ENCODE data around the gene ATXN1L.

DNA sequence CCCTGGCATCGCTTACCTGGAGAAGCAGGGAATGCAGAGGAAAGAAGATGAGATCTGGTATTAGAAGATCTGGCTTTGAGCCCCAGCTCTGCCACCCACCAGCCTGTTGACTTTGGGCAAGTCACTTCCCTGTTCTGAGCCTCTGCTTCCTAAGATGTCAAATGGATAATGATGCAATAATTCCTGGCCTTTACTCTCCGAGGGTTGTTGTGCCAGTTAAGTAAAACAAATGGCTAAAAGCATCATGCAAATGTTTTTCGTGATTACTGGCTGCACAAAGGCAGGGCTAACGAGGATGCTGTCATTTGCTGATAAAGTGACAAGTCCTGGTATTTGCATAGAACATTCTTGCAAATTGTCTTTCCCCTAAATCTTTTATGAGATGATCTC lies 39.5 kb downstream of the ATXN1L start:
- TF ChIP-seq CTCF (IDR thresholded peaks at IDR 0.05; ENCODE audit: low read depth, low read length, missing input control) (no peak), RXRA (IDR thresholded peaks at IDR 0.05) (no peak), REST (IDR thresholded peaks at IDR 0.05) (no peak), HNF4G (IDR thresholded peaks at IDR 0.05) (no peak), MAX (IDR thresholded peaks at IDR 0.05) (no peak), EGR1 (IDR thresholded peaks at IDR 0.05; ENCODE audit: low read depth in 2 of 2) (no peak), FOXA1 (IDR thresholded peaks at IDR 0.05) (no peak), JUND (IDR thresholded peaks at IDR 0.05) (no peak), RAD21 (IDR thresholded peaks at IDR 0.05) (no peak), SP1 (IDR thresholded peaks at IDR 0.05) (no peak), YY1 (IDR thresholded peaks at IDR 0.05) (no peak), GABPA (IDR thresholded peaks at IDR 0.05 in 1 of 2, conservative IDR thresholded peaks at IDR 0.05 in 1 of 2) (no peak)
